SK-N-SH treated with all-trans-retinoic acid at 6 μM for 48 hours (cell line): Measurements from ENCODE around the gene TFB2M.
"Not testable (repeated sequence)": the region's sequence is repeated elsewhere in the genome, so short reads cannot be mapped to it uniquely, and the experiment has no call there.

Experiments used
- ATAC-seq: fragments of 200-7000 bp; cut with Tn5 transposase; 3 replicates; pipeline ENCODE4 v1.9.1; 2020; ENCODE audit warnings: mild to moderate bottlenecking, moderate library complexity
- ARNTL ChIP-seq: fragments of 450-650 bp; formaldehyde crosslinking; IDR thresholded peaks from 2 replicates; pipeline ENCODE4 v1.5.0; 2020; ENCODE audit warnings: low read depth, mild to moderate bottlenecking, moderate library complexity, borderline replicate concordance
- BACH2 ChIP-seq: fragments of 250-450 bp; sonication (Bioruptor Pico); IDR thresholded peaks from 2 replicates; pipeline ENCODE4 v1.9.0; 2021; ENCODE audit warnings: mild to moderate bottlenecking, borderline replicate concordance
- CSDC2 ChIP-seq: fragments of 250-450 bp; sonication (Bioruptor Pico); IDR thresholded peaks from 2 replicates; pipeline ENCODE4 v1.5.0; 2020; ENCODE audit warnings: mild to moderate bottlenecking, moderate library complexity
- ESRRG ChIP-seq: fragments of 250-450 bp; sonication (Bioruptor Pico); IDR thresholded peaks from 2 replicates; pipeline ENCODE4 v1.6.1; 2021; ENCODE audit warnings: mild to moderate bottlenecking
- GLIS3 ChIP-seq: fragments of 250-450 bp; sonication (Bioruptor Pico); IDR thresholded peaks from 2 replicates; pipeline ENCODE4 v1.5.0; 2020; ENCODE audit warnings: mild to moderate bottlenecking, moderate library complexity
- OSR1 ChIP-seq: fragments of 250-450 bp; sonication (Bioruptor Pico); IDR thresholded peaks from 2 replicates; pipeline ENCODE4 v1.8.0; 2022; ENCODE audit warnings: moderate library complexity, mild to moderate bottlenecking, inconsistent platforms
- POU6F1 ChIP-seq: fragments of 250-450 bp; sonication (Bioruptor Pico); IDR thresholded peaks from 2 replicates; pipeline ENCODE4 v1.8.0; 2021; ENCODE audit warnings: low read depth, mild to moderate bottlenecking, moderate library complexity, borderline replicate concordance
- PPARA ChIP-seq: fragments of 250-450 bp; sonication (Bioruptor Pico); IDR thresholded peaks from 2 replicates; pipeline ENCODE4 v1.5.0; 2020; ENCODE audit warnings: mild to moderate bottlenecking, borderline replicate concordance
- RARB ChIP-seq: fragments of 250-450 bp; sonication (Bioruptor Pico); IDR thresholded peaks from 2 replicates; pipeline ENCODE4 v1.8.0; 2021; ENCODE audit warnings: mild to moderate bottlenecking, moderate library complexity
- SNAI2 ChIP-seq: fragments of 250-450 bp; sonication (Bioruptor Pico); IDR thresholded peaks from 2 replicates; pipeline ENCODE4 v1.5.0; 2020; ENCODE audit warnings: mild to moderate bottlenecking, moderate library complexity
- TCF4 ChIP-seq: fragments of 250-450 bp; sonication (Bioruptor Pico); IDR thresholded peaks from 2 replicates; pipeline ENCODE4 v1.8.0; 2021; ENCODE audit warnings: mild to moderate bottlenecking, moderate library complexity, borderline replicate concordance
- TOX ChIP-seq: fragments of 250-450 bp; sonication (Bioruptor Pico); IDR thresholded peaks from 2 replicates; pipeline ENCODE4 v1.8.0; 2021; ENCODE audit warnings: mild to moderate bottlenecking, moderate library complexity, borderline replicate concordance
- TSHZ2 ChIP-seq: fragments of 250-450 bp; sonication (Bioruptor Pico); IDR thresholded peaks from 2 replicates; pipeline ENCODE4 v1.5.0; 2020; ENCODE audit warnings: mild to moderate bottlenecking, moderate library complexity
- ZC3H10 ChIP-seq: fragments of 250-450 bp; sonication (Bioruptor Pico); IDR thresholded peaks from 2 replicates; pipeline ENCODE4 v1.5.1; 2021; ENCODE audit warnings: mild to moderate bottlenecking, moderate library complexity
- ZFP3 ChIP-seq: fragments of 250-450 bp; sonication (Bioruptor Pico); IDR thresholded peaks from 2 replicates; pipeline ENCODE4 v1.5.0; 2020; ENCODE audit warnings: mild to moderate bottlenecking, moderate library complexity
- ZFP30 ChIP-seq: fragments of 450-650 bp; formaldehyde crosslinking; IDR thresholded peaks from 2 replicates; pipeline ENCODE4 v1.5.0; 2022; ENCODE audit warnings: mild to moderate bottlenecking, moderate library complexity
- ZNF565 ChIP-seq: fragments of 450-650 bp; formaldehyde crosslinking; conservative IDR thresholded peaks from 2 replicates; pipeline ENCODE4 v1.5.0; 2020; ENCODE audit warnings: low read depth, mild to moderate bottlenecking, moderate library complexity
- ZNF70 ChIP-seq: fragments of 450-650 bp; formaldehyde crosslinking; IDR thresholded peaks from 2 replicates; pipeline ENCODE4 v1.5.0; 2020; ENCODE audit warnings: mild to moderate bottlenecking, moderate library complexity
- ZNF8 ChIP-seq: fragments of 450-650 bp; formaldehyde crosslinking; IDR thresholded peaks from 2 replicates; pipeline ENCODE4 v1.5.0; 2020; ENCODE audit warnings: mild to moderate bottlenecking, moderate library complexity
- TF ChIP-seq, protein P1 (sequence below): fragments of 250-450 bp; sonication (Bioruptor Pico); IDR thresholded peaks from 2 replicates; pipeline ENCODE4 v1.5.1; 2021; ENCODE audit warnings: mild to moderate bottlenecking, moderate library complexity
- TF ChIP-seq, protein P2 (sequence below): fragments of 250-450 bp; sonication (Bioruptor Pico); IDR thresholded peaks from 2 replicates; pipeline ENCODE4 v1.8.0; 2020; ENCODE audit warnings: mild to moderate bottlenecking, moderate library complexity, borderline replicate concordance

TFB2M gene

DNA sequence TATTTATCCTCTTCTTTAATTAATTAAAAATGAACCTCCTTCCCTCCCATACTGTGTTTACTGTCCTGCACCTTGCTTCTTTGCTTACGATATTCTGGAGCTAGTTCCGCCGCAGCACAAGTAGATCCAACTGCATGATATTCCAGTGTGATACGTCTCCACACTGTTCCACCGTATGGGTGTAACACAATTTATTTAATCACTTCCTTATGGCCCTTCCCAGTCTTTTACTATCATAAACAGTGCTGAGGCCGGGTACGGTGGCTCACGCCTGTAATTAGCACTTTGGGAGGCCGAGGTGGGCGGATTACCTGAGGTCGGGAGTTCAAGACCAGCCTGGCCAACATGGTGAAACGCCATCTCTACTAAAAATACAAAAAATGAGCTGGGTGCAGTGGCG is 25.9 kb upstream of the TFB2M start:
- peak; percentile 5; the same call in 1 of the 3 replicates for ATAC-seq
- no peak for TF ChIP-seq PPARA (CRISPR knock-in tag)
- no peak for TF ChIP-seq TOX
- TF ChIP-seq ZFP3: no peak
- TF ChIP-seq ZC3H10 (CRISPR knock-in tag): no peak
- no peak for TF ChIP-seq ZNF565 (CRISPR knock-in tag)
- TF ChIP-seq, all 23 proteins: peak for 0

GRCh38 chr1:246591504-246591903 is 25.4 kb upstream of the TFB2M start:
- ATAC-seq: no peak

GRCh38 chr1:246591047-246591446 is 25.0 kb upstream of the TFB2M start:
- TF ChIP-seq PPARA (CRISPR knock-in tag): no peak
- TF ChIP-seq OSR1 (CRISPR knock-in tag): no peak
- TF ChIP-seq ZFP30 (CRISPR knock-in tag): no peak
- ATAC-seq: no peak

More at GRCh38 chr1:246591504-246591903, 25.4 kb upstream of the TFB2M start:
- TF ChIP-seq SNAI2 (CRISPR knock-in tag) (no peak), TCF4 (CRISPR knock-in tag) (no peak), ZC3H10 (CRISPR knock-in tag) (no peak), GLIS3 (CRISPR knock-in tag) (no peak), ZNF70 (CRISPR knock-in tag) (no peak), TSHZ2 (no peak), BACH2 (CRISPR knock-in tag) (no peak), CSDC2 (CRISPR knock-in tag) (no peak), ZNF8 (CRISPR knock-in tag) (no peak), ESRRG (CRISPR knock-in tag) (no peak), ZNF565 (CRISPR knock-in tag) (no peak), PPARA (CRISPR knock-in tag) (no peak), RARB (CRISPR knock-in tag) (no peak), ARNTL (CRISPR knock-in tag) (no peak), POU6F1 (CRISPR knock-in tag) (no peak)
- TF ChIP-seq, protein P1, sequence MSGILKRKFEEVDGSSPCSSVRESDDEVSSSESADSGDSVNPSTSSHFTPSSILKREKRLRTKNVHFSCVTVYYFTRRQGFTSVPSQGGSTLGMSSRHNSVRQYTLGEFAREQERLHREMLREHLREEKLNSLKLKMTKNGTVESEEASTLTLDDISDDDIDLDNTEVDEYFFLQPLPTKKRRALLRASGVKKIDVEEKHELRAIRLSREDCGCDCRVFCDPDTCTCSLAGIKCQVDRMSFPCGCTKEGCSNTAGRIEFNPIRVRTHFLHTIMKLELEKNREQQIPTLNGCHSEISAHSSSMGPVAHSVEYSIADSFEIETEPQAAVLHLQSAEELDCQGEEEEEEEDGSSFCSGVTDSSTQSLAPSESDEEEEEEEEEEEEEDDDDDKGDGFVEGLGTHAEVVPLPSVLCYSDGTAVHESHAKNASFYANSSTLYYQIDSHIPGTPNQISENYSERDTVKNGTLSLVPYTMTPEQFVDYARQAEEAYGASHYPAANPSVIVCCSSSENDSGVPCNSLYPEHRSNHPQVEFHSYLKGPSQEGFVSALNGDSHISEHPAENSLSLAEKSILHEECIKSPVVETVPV (CRISPR knock-in tag): no peak
- TF ChIP-seq, protein P2, sequence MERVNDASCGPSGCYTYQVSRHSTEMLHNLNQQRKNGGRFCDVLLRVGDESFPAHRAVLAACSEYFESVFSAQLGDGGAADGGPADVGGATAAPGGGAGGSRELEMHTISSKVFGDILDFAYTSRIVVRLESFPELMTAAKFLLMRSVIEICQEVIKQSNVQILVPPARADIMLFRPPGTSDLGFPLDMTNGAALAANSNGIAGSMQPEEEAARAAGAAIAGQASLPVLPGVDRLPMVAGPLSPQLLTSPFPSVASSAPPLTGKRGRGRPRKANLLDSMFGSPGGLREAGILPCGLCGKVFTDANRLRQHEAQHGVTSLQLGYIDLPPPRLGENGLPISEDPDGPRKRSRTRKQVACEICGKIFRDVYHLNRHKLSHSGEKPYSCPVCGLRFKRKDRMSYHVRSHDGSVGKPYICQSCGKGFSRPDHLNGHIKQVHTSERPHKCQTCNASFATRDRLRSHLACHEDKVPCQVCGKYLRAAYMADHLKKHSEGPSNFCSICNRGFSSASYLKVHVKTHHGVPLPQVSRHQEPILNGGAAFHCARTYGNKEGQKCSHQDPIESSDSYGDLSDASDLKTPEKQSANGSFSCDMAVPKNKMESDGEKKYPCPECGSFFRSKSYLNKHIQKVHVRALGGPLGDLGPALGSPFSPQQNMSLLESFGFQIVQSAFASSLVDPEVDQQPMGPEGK (CRISPR knock-in tag): no peak

- ATAC-seq: not testable (repeated sequence)
Observed at GRCh38 chr1:246589919-246590318, 23.9 kb upstream of the TFB2M start.
